BJ (cell line): Measurements from ENCODE around the gene ARHGEF2. TPM values are rescaled to one million over a fixed set of nuclear protein-coding genes. Genes with fewer than 3 reads are reported as not detected.
A peak's percentile ranks its signal among the peaks of the same experiment; 100 is the strongest.

ENCODE experiments used
- CTCF ChIA-PET: fragments of 350-600 bp; formaldehyde crosslinking; extraction: SDS; loops from one replicate; lab custom pipeline; 2021; ENCODE audit warnings: antibody characterized with exemption, inconsistent platforms; lab: Yijun Ruan, JAX
- POLR2A ChIA-PET: fragments of 300-600 bp; sonication (Branson Sonifier 250); formaldehyde crosslinking; extraction: SDS; loops from one replicate; lab custom pipeline; 2021; ENCODE audit warnings: antibody characterized with exemption; lab: Charles Lee
- DNase-seq: peaks from one replicate; pipeline ENCODE4 v3.0.0-alpha.2; 2011; ENCODE audit warnings: low read depth
- H3K27me3 ChIP-seq: 2 replicates; pipeline ENCODE4 v1.6.0; 2011; ENCODE audit warnings: low read length; ENCODE audit not compliant: control insufficient read depth, insufficient read depth
- H3K36me3 ChIP-seq: 2 replicates; pipeline ENCODE4 v1.5.1; 2011; ENCODE audit warnings: low read length; ENCODE audit not compliant: control insufficient read depth, insufficient read depth
- H3K4me3 ChIP-seq: 2 replicates; pipeline ENCODE4 v1.5.1; 2011; ENCODE audit warnings: low read depth, mild to moderate bottlenecking, control low read depth, low read length
- polyA plus RNA-seq: library from polyadenylated mRNA; depleted of rRNA; stranded (reverse); fragments of >200 nt; gene quantifications from 2 replicates; pipeline ENCODE4 v1.2.3, GENCODE V29; 2011
- TF ChIP-seq, protein P1 (sequence below): IDR thresholded peaks from 2 replicates; pipeline ENCODE4 v1.5.1; 2011; ENCODE audit warnings: low read depth, mild to moderate bottlenecking, control low read depth, inconsistent platforms, low read length, moderate library complexity; ENCODE audit not compliant: insufficient read depth

The ARHGEF2 gene
- polyA plus RNA-seq, 1 experiment = 213 TPM

DNA sequence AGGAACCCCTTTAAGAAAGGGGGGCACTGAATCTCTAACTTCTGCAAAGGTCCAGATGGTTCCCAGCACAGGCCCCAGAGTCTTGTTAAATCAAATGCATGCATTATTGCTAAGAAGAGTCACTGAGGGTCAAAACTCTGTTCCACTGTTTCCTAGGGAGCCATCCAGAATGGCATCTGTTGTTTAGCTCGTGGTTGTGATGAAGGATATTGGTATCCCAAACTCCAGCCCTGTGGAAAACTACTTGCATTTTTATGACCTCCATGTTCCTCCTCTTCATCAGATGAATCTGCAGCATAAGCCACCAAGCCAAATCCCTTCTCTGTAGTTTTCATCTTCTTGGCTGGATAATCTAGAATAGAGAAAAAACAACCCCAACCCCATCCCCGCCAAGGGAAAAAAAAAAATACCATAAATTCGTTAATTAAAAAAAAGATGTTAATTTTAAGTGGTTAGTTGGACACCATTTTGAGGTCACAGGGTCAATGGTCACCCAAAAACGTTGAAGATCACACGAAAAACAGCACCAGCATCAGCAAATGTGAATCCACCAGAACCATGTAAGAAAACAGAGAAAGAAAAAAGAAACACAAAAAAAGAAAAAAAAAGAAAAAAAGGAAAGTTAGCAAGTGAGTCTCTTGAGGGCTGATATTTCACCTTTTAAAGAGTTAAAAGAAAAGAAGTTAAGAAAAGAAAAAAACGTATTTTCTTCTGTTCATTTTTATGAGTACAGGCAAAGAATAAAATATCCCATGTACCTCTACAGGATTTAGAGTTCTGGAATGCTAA, 64.2 kb downstream of the ARHGEF2 start:
- DNase-seq = no peak
- Histone ChIP-seq H3K27me3 (no peaks in the 10 kb centered on the region), H3K4me3 (no peak overlapping the region), H3K36me3 (peaks cover 14% of the 10 kb centered on the region)
- POLR2A ChIA-PET = interaction anchor here (0.7 to 0.9 kb wide), 2 partner anchors 18 to 61 kb away, joined by 5 to 7 read pairs; no protein-coding TSS in a partner anchor
- CTCF ChIA-PET = no interaction called here
- TF ChIP-seq, protein P1, sequence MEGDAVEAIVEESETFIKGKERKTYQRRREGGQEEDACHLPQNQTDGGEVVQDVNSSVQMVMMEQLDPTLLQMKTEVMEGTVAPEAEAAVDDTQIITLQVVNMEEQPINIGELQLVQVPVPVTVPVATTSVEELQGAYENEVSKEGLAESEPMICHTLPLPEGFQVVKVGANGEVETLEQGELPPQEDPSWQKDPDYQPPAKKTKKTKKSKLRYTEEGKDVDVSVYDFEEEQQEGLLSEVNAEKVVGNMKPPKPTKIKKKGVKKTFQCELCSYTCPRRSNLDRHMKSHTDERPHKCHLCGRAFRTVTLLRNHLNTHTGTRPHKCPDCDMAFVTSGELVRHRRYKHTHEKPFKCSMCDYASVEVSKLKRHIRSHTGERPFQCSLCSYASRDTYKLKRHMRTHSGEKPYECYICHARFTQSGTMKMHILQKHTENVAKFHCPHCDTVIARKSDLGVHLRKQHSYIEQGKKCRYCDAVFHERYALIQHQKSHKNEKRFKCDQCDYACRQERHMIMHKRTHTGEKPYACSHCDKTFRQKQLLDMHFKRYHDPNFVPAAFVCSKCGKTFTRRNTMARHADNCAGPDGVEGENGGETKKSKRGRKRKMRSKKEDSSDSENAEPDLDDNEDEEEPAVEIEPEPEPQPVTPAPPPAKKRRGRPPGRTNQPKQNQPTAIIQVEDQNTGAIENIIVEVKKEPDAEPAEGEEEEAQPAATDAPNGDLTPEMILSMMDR = no peak

DNA sequence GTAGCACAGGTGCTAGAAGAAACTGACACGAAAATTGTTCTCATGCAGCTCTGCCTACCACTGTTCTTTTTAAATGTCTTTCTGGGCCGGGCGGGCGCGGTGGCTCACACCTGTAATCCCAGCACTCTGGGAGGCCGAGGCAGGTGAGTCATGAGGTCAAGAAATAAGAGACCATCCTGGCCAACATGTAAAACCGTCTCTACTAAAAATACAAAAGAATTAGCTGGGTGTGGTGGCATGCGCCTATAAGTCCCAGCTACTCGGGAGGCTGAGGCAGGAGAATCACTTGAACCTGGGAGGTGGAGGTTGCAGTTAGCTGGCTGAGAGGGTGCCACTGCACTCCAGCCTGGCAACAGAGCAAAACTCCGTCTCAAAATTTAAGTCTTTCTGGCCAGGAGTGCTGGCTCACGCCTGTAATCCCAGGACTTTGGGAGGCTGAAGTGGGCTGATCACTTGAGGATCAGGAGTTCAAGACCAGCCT, 66.3 kb downstream of the ARHGEF2 start:
- Histone ChIP-seq H3K27me3 (no peaks in the 10 kb centered on the region), H3K36me3 (peaks cover 10% of the 10 kb centered on the region), H3K4me3 (no peak overlapping the region)
- ChIA-PET CTCF (no interaction called here), POLR2A (no interaction called here)
- DNase-seq = no peak
- TF ChIP-seq, protein P1 = no peak

DNA sequence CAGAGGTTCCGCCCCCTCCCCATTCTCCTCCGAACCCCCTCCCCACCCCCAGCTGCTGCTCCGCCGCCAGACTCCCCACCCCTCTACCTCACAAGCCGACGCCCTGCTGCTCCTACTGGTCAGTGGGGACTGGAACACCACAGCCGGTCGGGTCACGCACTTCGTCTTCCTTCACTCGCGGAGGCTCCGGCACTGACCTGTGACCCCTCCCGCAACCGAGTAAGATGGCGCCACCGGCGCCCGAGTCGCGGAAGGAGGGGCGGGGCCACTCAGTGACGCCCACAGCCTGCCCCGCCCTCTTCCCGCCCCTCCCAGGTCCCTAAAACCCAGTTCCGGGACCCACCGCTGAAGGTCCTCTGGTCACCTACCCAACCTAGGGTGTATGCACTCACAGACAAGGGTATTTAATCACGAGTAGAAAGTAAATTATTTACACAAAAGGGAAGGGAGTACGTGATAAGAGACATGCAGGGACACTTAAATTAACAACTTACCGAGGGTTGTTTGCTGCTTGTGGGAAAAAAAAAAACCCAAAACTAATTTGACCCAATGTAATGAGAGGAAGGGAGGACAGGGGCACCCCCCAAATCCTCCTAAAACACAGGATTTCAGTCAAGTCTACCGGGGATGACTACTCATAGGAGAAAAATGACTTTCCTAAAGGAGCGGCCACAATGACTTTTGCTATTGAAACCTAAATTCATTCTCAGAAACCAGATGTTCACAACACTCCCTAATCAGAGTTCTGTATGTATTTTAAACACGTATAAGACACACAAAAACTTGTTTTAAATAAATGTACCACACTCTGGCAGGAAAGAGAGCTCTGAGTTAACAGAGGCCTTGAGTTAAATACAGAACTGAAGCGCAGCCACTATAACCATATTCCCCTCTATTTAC, 66.9 kb downstream of the ARHGEF2 start, which contains the start of gene RIT1:
Gene RIT1, minus strand, starts transcription at position 194 of the 900 bp plus-strand sequence. CDS start 588 bp downstream, outside the sequence.
- DNase-seq = no peak
- Histone ChIP-seq H3K36me3 (peaks cover 8% of the 10 kb centered on the region), H3K4me3 (peak within 1 kb of the TSS; percentile 59), H3K27me3 (no peaks in the 10 kb centered on the region)
- ChIA-PET CTCF (no interaction called here), POLR2A (no interaction called here)
- TF ChIP-seq, protein P1 = no peak

DNA sequence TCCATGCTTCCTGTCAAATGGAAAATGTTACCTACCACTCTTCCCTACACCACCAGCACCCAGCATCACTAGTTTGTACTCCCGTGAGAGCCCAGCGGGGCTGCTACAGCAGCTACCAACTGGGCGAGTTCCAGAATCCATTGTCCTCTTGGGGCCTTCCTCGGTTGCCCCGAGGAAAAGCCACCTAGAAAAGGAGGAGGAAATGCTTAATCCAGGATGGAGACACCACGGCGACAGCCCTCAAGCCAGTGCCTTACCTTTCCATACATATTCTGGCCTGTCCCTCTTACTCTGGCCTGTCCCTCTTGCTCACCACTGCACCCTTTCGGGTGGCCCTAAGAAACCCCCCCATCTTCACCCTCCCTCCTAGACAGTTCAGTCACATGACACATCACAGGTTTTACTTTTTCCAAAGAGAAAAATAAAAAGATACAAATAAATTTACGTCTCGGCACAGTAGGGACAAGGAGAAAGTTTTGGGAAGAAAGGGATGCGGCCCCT, 67.7 kb downstream of the ARHGEF2 start:
- Histone ChIP-seq H3K36me3 (peaks cover 8% of the 10 kb centered on the region), H3K4me3 (peak overlapping the region; percentile 59), H3K27me3 (no peaks in the 10 kb centered on the region)
- DNase-seq = no peak
- TF ChIP-seq, protein P1 = peak; percentile 25; the same call in 1 of the 2 replicates
- CTCF ChIA-PET = no interaction called here
- POLR2A ChIA-PET = no interaction called here
